ENCODE data around the gene TSEN54. TPM values are rescaled to one million over a fixed set of nuclear protein-coding genes. Genes with fewer than 3 reads are reported as not detected.
A peak's percentile ranks its signal among the peaks of the same experiment; 100 is the strongest.

The TSEN54 gene
- total RNA-seq, 5 donors from 2014 or later (not counting 1 experiment from before 2014, with no cell fraction given): 54.9 to 94.7 (median 67.6) TPM

DNA sequence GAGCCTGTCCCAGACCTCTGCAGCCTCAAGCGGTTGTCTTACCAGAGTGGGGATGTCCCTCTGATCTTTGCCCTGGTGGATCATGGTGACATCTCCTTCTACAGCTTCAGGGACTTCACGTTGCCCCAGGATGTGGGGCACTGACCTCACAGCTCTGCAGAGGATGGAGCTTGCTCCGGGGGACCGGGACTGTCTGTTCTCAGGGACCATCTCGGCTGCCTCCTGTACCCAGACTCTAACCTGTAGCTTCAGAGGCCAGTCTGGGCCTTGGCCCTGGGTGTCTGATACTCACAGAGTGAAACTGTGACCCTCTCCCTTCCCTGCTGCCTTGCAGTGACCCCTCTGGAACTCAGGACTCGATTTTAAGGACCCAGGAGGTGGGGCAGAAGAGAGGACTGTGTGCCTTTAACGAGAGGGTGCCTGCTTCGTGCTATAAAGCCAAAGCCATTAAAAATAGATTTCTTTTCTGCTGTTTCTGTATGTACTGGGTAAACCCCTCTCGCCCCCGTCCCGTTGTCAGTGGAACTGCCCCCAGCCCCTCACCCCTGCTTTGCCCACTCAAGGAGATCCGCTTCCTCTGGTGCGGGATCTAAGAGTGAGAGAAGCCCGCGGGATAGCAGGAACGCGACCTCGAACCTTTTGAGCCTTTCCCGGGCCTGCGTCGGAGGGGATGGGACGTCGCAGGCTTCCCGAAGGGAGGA is 8.1 kb downstream of the TSEN54 start:
- H3K9me3 ChIP-seq: no peaks in the 10 kb centered on the region
- Mint-ChIP-seq H3K27me3 (no peaks in the 10 kb centered on the region), H3K4me3 (peak overlapping the region; percentile 58 to 76 (median 68)), H3K4me1 (peaks cover 10 to 18% (median 13%) of the 10 kb centered on the region in 3 donors), H3K27ac (peak overlapping the region; percentile 49 to 68), H3K36me3 (peaks cover 16% of the 10 kb centered on the region), H3K9me3 (no peaks in the 10 kb centered on the region)
- WGBS (ENCODE audit: insufficient coverage): 37% methylated on average over 18 of the region's 24 CpGs
- ATAC-seq (replicated peaks in 1 of 4) (no peak), DNase-seq (peak in 1 of 35 experiments; percentile 10)
- H3K4me1 ChIP-seq (ENCODE audit: control insufficient read depth in 1 of 2, extremely low read depth in 1 of 2, insufficient read depth in 2 of 2, low read length in 2 of 2): peaks cover 6 to 37% of the 10 kb centered on the region in 2 experiments
- H3K36me3 ChIP-seq (ENCODE audit: control insufficient read depth in 2 of 2, extremely low read depth in 1 of 2, insufficient read depth in 1 of 2, low read length in 1 of 2): peaks cover 9 to 40% of the 10 kb centered on the region in 2 donors
- ChIA-PET POLR2A (interaction anchor here (0.5 to 0.7 kb wide), 2 partner anchors 395 to 830 kb away, joined by 3 to 4 read pairs; no protein-coding TSS in a partner anchor), CTCF (interaction anchor here (0.5 to 1.3 kb wide), 2 partner anchors 8 to 99 kb away, joined by 3 to 17 read pairs; partner anchors contain the start of gene TSEN54 (in 1 of the 2))
- H3K4me3 ChIP-seq (ENCODE audit: control insufficient read depth in 1 of 2, extremely low read depth in 1 of 2, low read length in 1 of 2): peak overlapping the region; percentile 41 to 73
- H3K27ac ChIP-seq (ENCODE audit: low read length): no peak overlapping the region
- H3K27me3 ChIP-seq (replicated peaks in 1 of 2; ENCODE audit: control insufficient read depth in 2 of 2, extremely low read depth in 1 of 2, insufficient read depth in 2 of 2, low read length in 1 of 2): peaks cover 0 to 5% of the 10 kb centered on the region in 2 experiments

DNA sequence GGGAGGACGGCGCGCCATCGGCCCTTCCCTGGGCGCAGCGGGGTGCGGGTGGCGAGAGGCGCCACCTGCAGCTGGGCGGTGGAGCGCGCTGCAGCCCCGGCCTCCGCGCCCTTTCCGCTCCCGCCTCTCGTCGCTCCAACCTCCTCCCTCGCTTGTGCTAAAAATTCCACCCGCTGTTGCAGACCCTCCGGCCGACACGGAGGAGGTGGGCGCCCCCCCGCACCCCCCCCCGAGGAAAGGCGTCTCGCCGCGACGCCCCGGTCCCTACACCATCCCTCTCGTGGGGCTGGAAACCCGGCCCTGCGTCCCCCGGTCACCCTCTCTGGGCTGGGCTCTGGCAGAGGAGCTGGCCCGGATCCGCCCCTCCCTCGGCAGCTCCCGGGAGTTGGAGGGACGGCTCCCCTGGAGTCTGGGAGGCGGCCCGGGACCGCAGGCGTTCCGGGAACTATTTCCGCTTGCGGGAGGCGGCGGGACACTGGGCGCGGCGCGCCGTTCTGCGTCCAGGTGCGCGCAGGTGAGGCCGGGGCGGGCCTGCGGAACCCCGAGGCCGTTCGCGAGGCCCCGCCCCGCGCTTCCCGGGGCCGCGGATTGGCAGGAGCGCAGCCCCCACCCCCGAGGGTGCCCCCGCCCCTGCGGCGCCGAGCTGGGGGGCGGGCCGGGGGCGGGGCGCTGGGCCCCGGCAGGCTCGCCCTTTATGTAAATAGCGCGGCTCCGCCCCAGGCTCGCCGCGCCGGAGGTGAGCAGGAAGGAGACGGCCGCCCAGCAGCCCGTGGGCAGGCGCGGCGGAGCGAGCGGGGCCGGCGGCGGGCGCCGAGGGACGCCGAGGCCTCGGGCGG is 8.9 kb downstream of the TSEN54 start, which contains the start of gene LLGL2:
TSS of gene LLGL2 (plus strand) at position 728 of the 836 bp plus-strand sequence. CDS start 17,730 bp downstream, outside the sequence.
- peak within 1 kb of the TSS; percentile 67 to 73 for H3K4me3 ChIP-seq (ENCODE audit: control insufficient read depth in 1 of 2, extremely low read depth in 1 of 2, low read length in 1 of 2)
- Mint-ChIP-seq H3K9me3 (no peaks in the 10 kb centered on the region), H3K4me3 (peak within 1 kb of the TSS; percentile 74 to 79 (median 76)), H3K4me1 (peaks cover 13 to 15% (median 14%) of the 10 kb centered on the region in 3 donors), H3K36me3 (peaks cover 12% of the 10 kb centered on the region), H3K27me3 (no peaks in the 10 kb centered on the region), H3K27ac (peak within 1 kb of the TSS; percentile 49 to 68)
- peaks cover 6 to 33% of the 10 kb centered on the region in 2 experiments for H3K4me1 ChIP-seq (ENCODE audit: control insufficient read depth in 1 of 2, extremely low read depth in 1 of 2, insufficient read depth in 2 of 2, low read length in 2 of 2)
- no peaks in the 10 kb centered on the region for H3K9me3 ChIP-seq
- ChIA-PET POLR2A (interaction anchor here (0.6 to 0.7 kb wide), 3 partner anchors 15 to 396 kb away, joined by 3 to 5 read pairs (median 3); no protein-coding TSS in a partner anchor), CTCF (interaction anchor here in 1 of 2 donors (0.6 to 1.4 kb wide), 4 partner anchors 9 to 277 kb away, joined by 3 to 17 read pairs (median 4); partner anchors contain the start of gene TSEN54)
- H3K36me3 ChIP-seq (ENCODE audit: control insufficient read depth in 2 of 2, extremely low read depth in 1 of 2, insufficient read depth in 1 of 2, low read length in 1 of 2): peaks cover 5 to 37% of the 10 kb centered on the region in 2 donors
- ATAC-seq (replicated peaks in 1 of 4) (peak; percentile 87 to 96 (median 90)), DNase-seq (peak; percentile 66 to 94 (median 82))
- H3K27ac ChIP-seq (ENCODE audit: low read length): peak within 1 kb of the TSS; percentile 29
- WGBS (ENCODE audit: insufficient coverage): under 1% methylated on average over 96 of the region's 108 CpGs
- H3K27me3 ChIP-seq (replicated peaks in 1 of 2; ENCODE audit: control insufficient read depth in 2 of 2, extremely low read depth in 1 of 2, insufficient read depth in 2 of 2, low read length in 1 of 2): peaks cover 0 to 5% of the 10 kb centered on the region in 2 experiments

DNA sequence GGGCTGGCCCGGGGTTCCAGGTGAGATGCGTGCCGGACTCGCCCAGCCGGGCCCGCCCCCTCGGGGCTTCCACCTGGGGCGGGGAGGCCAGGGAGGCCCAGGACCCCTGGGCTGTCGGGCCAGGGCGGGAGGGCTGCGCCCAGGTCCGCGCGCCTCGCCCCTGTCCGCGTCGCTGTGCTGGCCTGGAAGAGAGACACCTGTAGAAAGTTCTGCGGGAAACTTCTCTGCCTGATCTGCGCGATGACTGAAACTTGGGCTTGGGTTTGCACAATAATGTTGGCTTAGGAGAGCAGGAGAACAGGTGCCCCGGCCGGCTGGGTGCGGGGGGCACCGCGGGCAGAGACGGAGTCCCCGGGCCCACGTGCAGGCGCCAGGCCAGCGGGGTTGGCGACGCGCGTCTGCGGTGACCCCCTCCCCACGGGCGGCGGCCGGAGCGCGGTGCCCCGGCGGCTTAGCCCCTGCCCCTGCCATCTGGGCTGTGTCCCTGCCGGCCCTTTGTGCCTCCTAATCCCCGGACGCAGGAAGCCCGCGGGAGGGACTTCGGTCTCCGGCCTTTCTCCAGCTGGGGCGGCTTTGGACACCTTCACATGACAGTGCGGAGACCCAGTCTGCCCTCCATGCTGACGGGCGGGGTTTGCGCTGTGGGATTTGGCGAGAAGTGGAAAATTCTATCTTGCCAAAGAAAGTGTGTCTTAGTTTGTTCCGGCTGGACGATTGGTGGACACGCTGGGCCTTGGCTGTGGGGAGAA is 9.7 kb downstream of the TSEN54 start:
- POLR2A ChIA-PET: interaction anchor here in 1 of 2 donors (0.6 kb wide), 1 partner anchor 14 kb away, joined by 3 read pairs; no protein-coding TSS in a partner anchor
- ATAC-seq (replicated peaks in 1 of 4): peak in 1 of 4 experiments; percentile 3

DNA sequence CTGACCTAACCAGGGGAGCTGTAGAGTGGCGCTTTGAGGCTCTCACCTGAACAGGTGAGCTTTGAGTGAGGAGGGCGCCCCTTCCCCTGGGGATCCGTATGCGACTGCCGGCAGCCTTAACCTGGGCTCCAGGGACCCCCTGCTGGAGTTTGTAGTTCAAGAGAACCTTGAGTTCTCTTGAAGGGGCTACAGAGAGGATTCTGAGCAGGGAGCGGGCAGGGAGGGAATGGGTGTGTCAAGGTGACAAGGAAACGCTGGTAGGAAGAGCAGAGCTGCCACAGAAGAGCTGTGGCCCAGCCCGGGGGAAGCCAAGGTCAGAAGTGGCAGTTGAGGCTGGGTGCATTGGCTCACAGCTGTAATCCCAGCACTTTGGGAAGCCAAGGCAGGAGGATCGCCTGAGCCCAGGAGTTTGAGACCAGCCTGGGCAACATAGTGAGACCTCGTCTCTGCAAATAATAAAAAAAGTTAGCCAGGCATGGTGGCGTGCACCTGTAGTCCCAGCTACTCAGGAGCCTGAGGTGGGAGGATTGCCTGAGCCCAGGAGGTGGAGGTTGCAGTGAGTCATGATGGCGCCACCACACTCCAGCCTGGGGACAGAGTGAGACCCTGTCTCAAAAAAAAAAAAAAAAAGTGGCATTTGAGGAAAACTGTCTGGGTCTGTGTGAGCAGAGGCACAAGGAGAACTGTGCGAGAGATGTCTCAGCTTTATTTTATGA is 10.4 kb downstream of the TSEN54 start:
- no peaks in the 10 kb centered on the region for H3K9me3 Mint-ChIP-seq

More for the DNA sequence above, 9.7 kb downstream of the TSEN54 start:
- peaks cover 0 to 5% of the 10 kb centered on the region in 2 experiments for H3K27me3 ChIP-seq (replicated peaks in 1 of 2; ENCODE audit: control insufficient read depth in 2 of 2, extremely low read depth in 1 of 2, insufficient read depth in 2 of 2, low read length in 1 of 2)
- H3K9me3 ChIP-seq: no peaks in the 10 kb centered on the region
- H3K4me1 ChIP-seq (ENCODE audit: control insufficient read depth in 1 of 2, extremely low read depth in 1 of 2, insufficient read depth in 2 of 2, low read length in 2 of 2): peaks cover 6 to 33% of the 10 kb centered on the region in 2 experiments
- Mint-ChIP-seq H3K27ac (peak overlapping the region in 1 of 2 donors; percentile 28), H3K27me3 (no peaks in the 10 kb centered on the region), H3K9me3 (no peaks in the 10 kb centered on the region), H3K36me3 (peaks cover 12% of the 10 kb centered on the region), H3K4me1 (peaks cover 14 to 15% (median 14%) of the 10 kb centered on the region in 3 donors), H3K4me3 (peak overlapping the region; percentile 74 to 79 (median 76))
- peak overlapping the region; percentile 54 to 67 for H3K4me3 ChIP-seq (ENCODE audit: control insufficient read depth in 1 of 2, extremely low read depth in 1 of 2, low read length in 1 of 2)
- peak in 3 of 35 experiments; percentile 10 to 40 (median 22) for DNase-seq
- CTCF ChIA-PET: interaction anchor here (0.5 to 1.4 kb wide), 3 partner anchors 10 to 342 kb away, joined by 3 to 17 read pairs (median 5); partner anchors contain the start of gene TSEN54 (in 1 of the 2)
- peaks cover 4 to 30% of the 10 kb centered on the region in 2 donors for H3K36me3 ChIP-seq (ENCODE audit: control insufficient read depth in 2 of 2, extremely low read depth in 1 of 2, insufficient read depth in 1 of 2, low read length in 1 of 2)
- no peak overlapping the region for H3K27ac ChIP-seq (ENCODE audit: low read length)
- WGBS (ENCODE audit: insufficient coverage): 8% methylated on average over 58 of the region's 60 CpGs

More for the DNA sequence above, 10.4 kb downstream of the TSEN54 start:
- CTCF ChIA-PET: interaction anchor here (0.5 to 1.4 kb wide), 2 partner anchors 227 to 343 kb away, joined by 3 to 5 read pairs; no protein-coding TSS in a partner anchor
- H3K27me3 ChIP-seq (replicated peaks in 1 of 2; ENCODE audit: control insufficient read depth in 2 of 2, extremely low read depth in 1 of 2, insufficient read depth in 2 of 2, low read length in 1 of 2): peaks cover 0 to 5% of the 10 kb centered on the region in 2 experiments
- H3K36me3 ChIP-seq (ENCODE audit: control insufficient read depth in 2 of 2, extremely low read depth in 1 of 2, insufficient read depth in 1 of 2, low read length in 1 of 2): peaks cover 5 to 23% of the 10 kb centered on the region in 2 donors
- peak overlapping the region; percentile 54 to 67 for H3K4me3 ChIP-seq (ENCODE audit: control insufficient read depth in 1 of 2, extremely low read depth in 1 of 2, low read length in 1 of 2)
- H3K27ac ChIP-seq (ENCODE audit: low read length): no peak overlapping the region
- POLR2A ChIA-PET: interaction anchor here (0.6 to 0.7 kb wide), 3 partner anchors 15 to 1878 kb away, joined by 3 to 7 read pairs (median 3); no protein-coding TSS in a partner anchor
- ATAC-seq (replicated peaks in 1 of 4) (no peak), DNase-seq (peak in 2 of 35 experiments; percentile 18 to 22)
- no peaks in the 10 kb centered on the region for H3K27me3 Mint-ChIP-seq
- 78% methylated on average over 12 of the region's 13 CpGs for WGBS (ENCODE audit: insufficient coverage)
- peaks cover 6 to 37% of the 10 kb centered on the region in 2 experiments for H3K4me1 ChIP-seq (ENCODE audit: control insufficient read depth in 1 of 2, extremely low read depth in 1 of 2, insufficient read depth in 2 of 2, low read length in 2 of 2)
- peak overlapping the region in 1 of 2 donors; percentile 28 for H3K27ac Mint-ChIP-seq
- peaks cover 7% of the 10 kb centered on the region for H3K36me3 Mint-ChIP-seq
- H3K4me1 Mint-ChIP-seq: peaks cover 14 to 15% (median 14%) of the 10 kb centered on the region in 3 donors
- H3K9me3 ChIP-seq: no peaks in the 10 kb centered on the region
- H3K4me3 Mint-ChIP-seq: peak overlapping the region; percentile 74 to 79 (median 76)

Data from T-cell (primary cell).